ENCODE data around the gene MTR.

MTR gene

GRCh38 chr1:236864996-236865817 is 70.1 kb downstream of the MTR start:
- no peak for DNase-seq (ENCODE audit: low read depth)

- DNase-seq (ENCODE audit: low read depth), result no peak
Observed at GRCh38 chr1:236865818-236866155, 70.7 kb downstream of the MTR start.

GRCh38 chr1:236868625-236869467 is 73.8 kb downstream of the MTR start:
- DNase-seq (ENCODE audit: low read depth), result peak; percentile 22

- DNase-seq (ENCODE audit: low read depth), result no peak
Observed at GRCh38 chr1:236869911-236870310, 74.8 kb downstream of the MTR start.

- DNase-seq (ENCODE audit: low read depth), result no peak
Observed at GRCh38 chr1:236870721-236871120, 75.6 kb downstream of the MTR start.

- DNase-seq (ENCODE audit: low read depth), result no peak
Observed at GRCh38 chr1:236872075-236872666, 77.1 kb downstream of the MTR start.

GRCh38 chr1:236875975-236876374 is 80.9 kb downstream of the MTR start:
- no peak for DNase-seq (ENCODE audit: low read depth)

- no peak for DNase-seq (ENCODE audit: low read depth)
Observed at GRCh38 chr1:236877661-236878060, 82.6 kb downstream of the MTR start.

- DNase-seq (ENCODE audit: low read depth), result no peak
Observed at GRCh38 chr1:236880209-236880608, 85.1 kb downstream of the MTR start.

- DNase-seq (ENCODE audit: low read depth), result no peak
Observed at GRCh38 chr1:236882678-236883077, 87.6 kb downstream of the MTR start.

- no peak for DNase-seq (ENCODE audit: low read depth)
Observed at GRCh38 chr1:236886199-236886598, 91.1 kb downstream of the MTR start.

GRCh38 chr1:236887081-236887480 is 92.0 kb downstream of the MTR start:
- no peak for DNase-seq (ENCODE audit: low read depth)

- no peak for DNase-seq (ENCODE audit: low read depth)
Observed at GRCh38 chr1:236888126-236888525, 93.0 kb downstream of the MTR start.

GRCh38 chr1:236888903-236889302 is 93.8 kb downstream of the MTR start:
- DNase-seq (ENCODE audit: low read depth), result no peak

- no peak for DNase-seq (ENCODE audit: low read depth)
Observed at GRCh38 chr1:236890152-236891056, 95.3 kb downstream of the MTR start.

GRCh38 chr1:236893626-236894545 is 98.8 kb downstream of the MTR start:
- DNase-seq (ENCODE audit: low read depth), result no peak

- no peak for DNase-seq (ENCODE audit: low read depth)
Observed at GRCh38 chr1:236895665-236896387, 100.7 kb downstream of the MTR start.

- DNase-seq (ENCODE audit: low read depth), result no peak
Observed at GRCh38 chr1:236896716-236897115, 101.6 kb downstream of the MTR start.

GRCh38 chr1:236904892-236905741 is 110.0 kb downstream of the MTR start:
- no peak for DNase-seq (ENCODE audit: low read depth)
